ENCODE data around the gene SNHG17. TPM values are rescaled to one million over a fixed set of nuclear protein-coding genes. Genes with fewer than 3 reads are reported as not detected.
"Not testable (repeated sequence)": the region's sequence is repeated elsewhere in the genome, so short reads cannot be mapped to it uniquely, and the experiment has no call there.

SNHG17 gene
- total and polyA plus RNA-seq, 12 donors, result 4.2 to 25.9 (median 6.7) TPM

DNA sequence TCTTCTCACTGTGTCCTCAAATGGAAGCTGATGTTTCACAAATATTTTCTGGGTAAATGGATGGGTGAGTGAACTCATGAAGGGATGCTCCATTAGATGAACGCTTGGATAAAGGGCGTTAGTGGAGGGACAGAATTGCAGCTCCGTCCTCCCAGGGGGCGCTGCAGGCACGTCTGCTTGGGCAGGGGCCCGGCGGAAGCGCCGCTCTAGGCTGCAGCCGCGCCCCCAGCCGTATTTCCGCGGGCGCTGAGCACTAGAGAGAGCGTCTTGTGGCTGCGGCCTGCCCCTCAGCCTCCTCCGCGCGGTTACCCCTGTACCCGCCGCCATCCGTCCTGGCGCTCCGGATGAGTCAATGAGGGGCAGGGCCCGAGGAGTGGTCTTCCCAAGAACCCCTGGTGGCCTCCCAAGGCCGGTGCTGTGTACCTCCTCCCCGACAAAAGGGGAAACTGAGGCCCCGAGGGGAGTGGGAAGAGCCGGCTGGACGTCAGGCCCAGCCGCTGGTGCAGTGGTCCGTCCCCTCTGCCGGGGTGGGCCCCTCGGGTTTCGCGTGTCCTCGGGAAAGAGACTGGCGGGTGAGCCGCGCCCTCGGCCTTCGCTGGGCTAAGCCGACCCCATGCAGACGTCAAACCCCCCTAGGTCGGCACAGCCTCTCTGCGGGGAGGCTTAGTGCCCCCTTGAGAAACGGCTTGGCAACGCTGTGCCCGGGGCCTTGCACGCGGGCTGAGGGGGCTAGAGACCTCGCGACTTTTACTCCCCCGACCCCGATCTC is 11.5 kb upstream of the SNHG17 start:
- H3K9me3 ChIP-seq, result no peaks in the 10 kb centered on the region
- H3K27ac ChIP-seq, result peak overlapping the region; percentile 36 to 95 (median 86)
- H3K27me3 ChIP-seq, result no peaks in the 10 kb centered on the region
- H3K4me3 ChIP-seq, result peak overlapping the region; percentile 63 to 97 (median 79)
- intact Hi-C loops (cut with DNase I), result loop anchor here in 4 of 10 donors (1.0 to 2.0 kb wide), 3 partner anchors 11 to 26 kb away; partner anchors contain the start of genes SNHG17 (in 3 of the 4) and RALGAPB (in 2 of the 4)
- 2% methylated on average over 53 to 56 of the region's 56 CpGs for WGBS, 2 donors
- peak; percentile 89 to 98 (median 95) for TF ChIP-seq CTCF (IDR thresholded peaks at IDR 0.05)
- ATAC-seq (peak; percentile 92 to 96 (median 95)), DNase-seq (peak; percentile 93 to 94)
- peaks cover 0 to 36% (median 12%) of the 10 kb centered on the region in 9 donors for H3K36me3 ChIP-seq
- H3K4me1 ChIP-seq, result peaks cover 3 to 34% (median 14%) of the 10 kb centered on the region in 9 donors

GRCh38 chr20:38445901-38446425 is 10.8 kb upstream of the SNHG17 start:
- peak overlapping the region in 5 of 10 donors; percentile 80 to 95 (median 87) for H3K27ac ChIP-seq
- ATAC-seq (no peak), DNase-seq (no peak)
- no peaks in the 10 kb centered on the region for H3K27me3 ChIP-seq
- peaks cover 0 to 30% (median 12%) of the 10 kb centered on the region in 9 donors for H3K36me3 ChIP-seq
- H3K9me3 ChIP-seq, result no peaks in the 10 kb centered on the region
- peak overlapping the region in 9 of 10 donors; percentile 63 to 97 (median 80) for H3K4me3 ChIP-seq
- TF ChIP-seq CTCF (IDR thresholded peaks at IDR 0.05), result no peak
- intact Hi-C loops (cut with DNase I), result loop anchor here in 4 of 10 donors (1.0 to 2.0 kb wide), 3 partner anchors 11 to 27 kb away; partner anchors contain the start of genes SNHG17 (in 3 of the 4) and RALGAPB (in 2 of the 4)
- WGBS, 2 donors, result 72 to 74% methylated on average over 6 of the region's 6 CpGs
- H3K4me1 ChIP-seq, result peaks cover 3 to 34% (median 14%) of the 10 kb centered on the region in 9 donors

DNA sequence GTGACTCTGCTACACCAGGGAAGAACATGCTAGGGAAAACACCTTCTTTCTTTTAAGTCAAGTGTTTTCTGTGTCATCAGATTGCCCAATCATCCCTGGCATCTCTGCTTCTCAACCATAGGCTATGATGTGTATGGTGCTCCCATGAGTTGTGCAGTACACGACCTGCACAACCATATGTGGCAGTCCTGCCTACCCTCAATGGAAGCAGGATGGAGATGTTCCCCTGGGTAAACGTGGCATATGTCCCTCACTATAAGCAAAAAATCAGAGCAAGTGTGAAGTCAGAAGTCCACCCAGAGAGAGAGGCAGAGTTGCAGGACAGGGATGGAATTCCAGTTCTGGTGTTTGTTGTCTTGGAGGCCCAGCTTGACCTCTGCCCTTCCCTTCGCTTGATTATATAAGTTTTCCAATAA is 10.3 kb upstream of the SNHG17 start:
- Histone ChIP-seq H3K9me3 (no peaks in the 10 kb centered on the region), H3K4me1 (peaks cover 0 to 34% (median 14%) of the 10 kb centered on the region in 9 donors), H3K4me3 (no peak overlapping the region), H3K36me3 (peaks cover 0 to 24% (median 11%) of the 10 kb centered on the region in 9 donors), H3K27ac (no peak overlapping the region), H3K27me3 (no peaks in the 10 kb centered on the region)
- WGBS, 2 donors, result 80 to 86% methylated on average over 3 of the region's 3 CpGs
- intact Hi-C loops (cut with DNase I), result no loop called here
- TF ChIP-seq CTCF (IDR thresholded peaks at IDR 0.05), result no peak
- no peak for ATAC-seq
- DNase-seq, result no peak

DNA sequence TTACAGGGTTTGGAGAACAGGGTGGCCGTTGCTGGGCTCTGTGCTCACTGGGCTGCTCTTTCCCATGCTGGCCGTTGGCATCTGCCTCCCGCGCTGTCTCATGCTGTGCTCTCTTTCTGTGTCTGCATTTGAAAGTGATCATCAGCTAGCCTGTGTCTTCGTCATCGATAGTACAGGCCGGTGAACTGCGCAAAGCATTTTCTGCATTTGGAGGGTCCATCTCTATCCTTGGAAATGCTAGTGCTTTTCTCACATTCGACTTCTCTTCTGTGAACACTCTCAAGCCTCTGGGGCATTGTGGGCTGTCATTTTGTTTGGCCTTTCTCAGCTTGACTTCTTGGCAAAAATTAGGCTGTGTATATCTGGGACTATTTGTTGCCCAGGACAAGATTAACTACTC is 6.8 kb upstream of the SNHG17 start:
- ATAC-seq (no peak), DNase-seq (no peak)
- Histone ChIP-seq H3K36me3 (no peaks in the 10 kb centered on the region), H3K4me3 (no peak overlapping the region), H3K9me3 (no peaks in the 10 kb centered on the region), H3K4me1 (peaks cover 0 to 7% (median 4%) of the 10 kb centered on the region in 9 donors), H3K27ac (no peak overlapping the region), H3K27me3 (no peaks in the 10 kb centered on the region)
- TF ChIP-seq CTCF (IDR thresholded peaks at IDR 0.05), result no peak
- WGBS, 2 donors, result 51 to 58% methylated on average over 9 of the region's 9 CpGs
- intact Hi-C loops (cut with DNase I), result no loop called here

GRCh38 chr20:38441110-38441509 is 6.0 kb upstream of the SNHG17 start:
- H3K36me3 ChIP-seq; H3K27ac ChIP-seq; intact Hi-C loops (cut with DNase I); H3K27me3 ChIP-seq; ATAC-seq; H3K4me1 ChIP-seq; H3K4me3 ChIP-seq; DNase-seq; H3K9me3 ChIP-seq: not testable (repeated sequence)
- WGBS, 2 donors, result 95% methylated on average over 8 of the region's 8 CpGs
